Ishikawa (cell line): Measurements from ENCODE around the gene SLC1A2.

Experiments
- CEBPB ChIP-seq: IDR thresholded peaks from 2 replicates; pipeline ENCODE4 v1.6.1; 2012
- CREB1 ChIP-seq: IDR thresholded peaks from 2 replicates; pipeline ENCODE4 v1.6.1; 2012; ENCODE audit warnings: low read depth
- EGR1 ChIP-seq: IDR thresholded peaks from 2 replicates; pipeline ENCODE4 v1.6.1; 2012
- EP300 ChIP-seq: IDR thresholded peaks from 2 replicates; pipeline ENCODE4 v1.6.1; 2012; ENCODE audit warnings: borderline replicate concordance
- FOXM1 ChIP-seq: IDR thresholded peaks from 2 replicates; pipeline ENCODE4 v1.6.1; 2012; ENCODE audit warnings: low read depth, borderline replicate concordance
- NFIC ChIP-seq: IDR thresholded peaks from 2 replicates; pipeline ENCODE4 v1.6.1; 2012
- RAD21 ChIP-seq: IDR thresholded peaks from 2 replicates; pipeline ENCODE4 v1.6.1; 2012; ENCODE audit warnings: low read depth
- REST ChIP-seq: IDR thresholded peaks from 2 replicates; pipeline ENCODE4 v1.6.1; 2012; ENCODE audit warnings: low read depth, mild to moderate bottlenecking
- TAF1 ChIP-seq: IDR thresholded peaks from 2 replicates; pipeline ENCODE4 v1.6.1; 2012; ENCODE audit warnings: low read depth, mild to moderate bottlenecking
- TCF12 ChIP-seq: IDR thresholded peaks from 2 replicates; pipeline ENCODE4 v1.6.1; 2012; ENCODE audit warnings: low read depth
- TEAD4 ChIP-seq: IDR thresholded peaks from 2 replicates; pipeline ENCODE4 v1.6.1; 2012
- YY1 ChIP-seq: IDR thresholded peaks from 2 replicates; pipeline ENCODE4 v1.6.1; 2012; ENCODE audit warnings: low read depth
- ZBTB7A ChIP-seq: IDR thresholded peaks from 2 replicates; pipeline ENCODE4 v1.6.1; 2012; ENCODE audit warnings: low read depth
- TF ChIP-seq, protein P1 (sequence below): IDR thresholded peaks from 2 replicates; pipeline ENCODE4 v1.6.1; 2012
- TF ChIP-seq, protein P2 (sequence below): IDR thresholded peaks from 2 replicates; pipeline ENCODE4 v1.6.1; 2012

The SLC1A2 gene

DNA sequence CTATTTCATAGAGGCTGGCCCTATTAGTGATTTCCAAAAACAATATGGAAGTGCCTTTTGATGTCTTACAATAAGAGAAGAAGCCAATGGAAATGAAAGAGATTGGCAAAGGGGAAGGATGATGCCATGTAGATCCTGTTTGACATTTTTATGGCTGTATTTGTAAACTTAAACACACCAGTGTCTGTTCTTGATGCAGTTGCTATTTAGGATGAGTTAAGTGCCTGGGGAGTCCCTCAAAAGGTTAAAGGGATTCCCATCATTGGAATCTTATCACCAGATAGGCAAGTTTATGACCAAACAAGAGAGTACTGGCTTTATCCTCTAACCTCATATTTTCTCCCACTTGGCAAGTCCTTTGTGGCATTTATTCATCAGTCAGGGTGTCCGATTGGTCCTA lies 189.0 kb downstream of the SLC1A2 start:
- no peak for TF ChIP-seq REST
- TF ChIP-seq CEBPB: no peak
- TF ChIP-seq FOXM1: no peak
- TF ChIP-seq NFIC: no peak
- TF ChIP-seq ZBTB7A: no peak
- TF ChIP-seq, protein P1, sequence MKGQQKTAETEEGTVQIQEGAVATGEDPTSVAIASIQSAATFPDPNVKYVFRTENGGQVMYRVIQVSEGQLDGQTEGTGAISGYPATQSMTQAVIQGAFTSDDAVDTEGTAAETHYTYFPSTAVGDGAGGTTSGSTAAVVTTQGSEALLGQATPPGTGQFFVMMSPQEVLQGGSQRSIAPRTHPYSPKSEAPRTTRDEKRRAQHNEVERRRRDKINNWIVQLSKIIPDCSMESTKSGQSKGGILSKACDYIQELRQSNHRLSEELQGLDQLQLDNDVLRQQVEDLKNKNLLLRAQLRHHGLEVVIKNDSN: no peak
- TF ChIP-seq CREB1: no peak
- no peak for TF ChIP-seq TAF1
- no peak for TF ChIP-seq EGR1
- TF ChIP-seq TEAD4: no peak
- TF ChIP-seq YY1: no peak
- TF ChIP-seq, protein P2, sequence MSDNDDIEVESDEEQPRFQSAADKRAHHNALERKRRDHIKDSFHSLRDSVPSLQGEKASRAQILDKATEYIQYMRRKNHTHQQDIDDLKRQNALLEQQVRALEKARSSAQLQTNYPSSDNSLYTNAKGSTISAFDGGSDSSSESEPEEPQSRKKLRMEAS: no peak
- no peak for TF ChIP-seq TCF12
- no peak for TF ChIP-seq EP300
- TF ChIP-seq RAD21: no peak

DNA sequence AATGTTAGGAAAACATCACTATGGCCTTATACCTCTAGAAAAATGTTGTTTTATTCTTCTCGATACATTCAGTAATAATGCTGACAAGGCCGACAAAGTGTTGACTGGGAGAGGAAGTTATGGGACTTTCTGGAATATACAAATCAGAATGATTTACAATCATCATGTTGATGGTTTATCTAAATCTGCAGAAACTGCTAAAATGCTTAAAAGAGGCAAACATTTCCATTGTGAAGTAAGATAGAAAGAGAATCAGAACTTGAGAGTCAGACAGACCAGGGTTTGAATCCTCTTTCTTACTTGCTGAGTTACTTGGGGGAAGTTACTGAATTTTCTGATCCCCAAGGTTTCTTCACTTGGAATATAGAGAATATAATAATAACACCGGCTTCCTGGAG lies 191.0 kb downstream of the SLC1A2 start:
- TF ChIP-seq TEAD4 (no peak), RAD21 (no peak), TCF12 (no peak), FOXM1 (no peak), EGR1 (no peak)
- TF ChIP-seq, protein P1: no peak
- TF ChIP-seq, protein P2: no peak

- TF ChIP-seq TAF1 (no peak), NFIC (no peak), RAD21 (no peak), ZBTB7A (no peak), CREB1 (no peak), EP300 (no peak), EGR1 (no peak), REST (no peak), TCF12 (no peak)
Observed at GRCh38 chr11:35227576-35228327, 191.6 kb downstream of the SLC1A2 start.

DNA sequence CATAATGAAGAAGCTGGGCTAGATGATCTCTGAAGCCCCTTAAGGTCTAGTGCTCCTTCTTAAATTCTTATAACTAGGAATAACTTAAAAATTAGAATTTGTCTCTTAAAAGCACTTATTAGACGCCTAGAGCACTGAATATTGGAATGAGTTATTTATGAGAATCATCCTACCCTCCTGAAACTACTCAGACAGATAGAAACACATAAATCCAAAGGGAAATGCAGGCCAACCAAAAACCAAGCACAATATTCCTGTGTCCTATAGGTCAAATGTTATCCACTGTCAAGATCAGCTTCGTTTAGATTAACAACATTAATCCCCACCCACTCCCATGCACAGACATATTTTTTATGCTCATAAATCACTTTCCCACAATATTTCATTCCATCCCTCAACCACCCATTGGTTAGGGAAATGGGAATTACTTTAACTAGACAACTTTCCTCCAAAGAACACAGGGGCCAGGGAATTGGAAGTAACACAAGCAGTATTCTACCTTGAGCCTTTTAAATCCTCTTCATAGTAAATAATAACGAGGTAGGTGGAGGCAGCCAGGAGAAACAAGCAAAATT lies 193.3 kb downstream of the SLC1A2 start:
- TF ChIP-seq REST: no peak
- TF ChIP-seq ZBTB7A: no peak
- no peak for TF ChIP-seq CREB1
- TF ChIP-seq FOXM1: no peak
- no peak for TF ChIP-seq YY1
- TF ChIP-seq RAD21: no peak
